Fibroblast of skin of right quadriceps (primary cell): ENCODE data around the gene RPS29.
"Not testable (repeated sequence)": the region's sequence is repeated elsewhere in the genome, so short reads cannot be mapped to it uniquely, and the experiment has no call there.

ENCODE experiments used
- DNase-seq: peaks from one replicate; pipeline ENCODE4 v3.0.0-alpha.2; 2013

RPS29 gene

GRCh38 chr14:49594347-49595091 lies 8.3 kb upstream of the RPS29 start:
- DNase-seq = no peak

GRCh38 chr14:49593016-49593415 lies 6.8 kb upstream of the RPS29 start:
- peak; percentile 72 for DNase-seq

GRCh38 chr14:49589387-49589786 lies 3.2 kb upstream of the RPS29 start:
- no peak for DNase-seq

- DNase-seq = peak; percentile 84
These were observed 687 bp upstream of the RPS29 start for GRCh38 chr14:49586673-49587460.

- DNase-seq = not testable (repeated sequence)
These were observed 1.1 kb downstream of the RPS29 start for GRCh38 chr14:49584981-49585640.

GRCh38 chr14:49584058-49584457 lies 2.1 kb downstream of the RPS29 start:
- no peak for DNase-seq

GRCh38 chr14:49583629-49584028 lies 2.6 kb downstream of the RPS29 start:
- no peak for DNase-seq

GRCh38 chr14:49582113-49582977 lies 3.8 kb downstream of the RPS29 start:
- DNase-seq = no peak

- DNase-seq = no peak
These were observed 4.7 kb downstream of the RPS29 start for GRCh38 chr14:49581209-49582112.

- no peak for DNase-seq
These were observed 6.3 kb downstream of the RPS29 start for GRCh38 chr14:49579841-49580240.

GRCh38 chr14:49578141-49578540 lies 8.0 kb downstream of the RPS29 start:
- no peak for DNase-seq

GRCh38 chr14:49574038-49574437 lies 12.1 kb downstream of the RPS29 start:
- no peak for DNase-seq

GRCh38 chr14:49569281-49569680 lies 16.9 kb downstream of the RPS29 start:
- no peak for DNase-seq

GRCh38 chr14:49566714-49567113 lies 19.5 kb downstream of the RPS29 start:
- DNase-seq = no peak

- no peak for DNase-seq
These were observed 26.0 kb downstream of the RPS29 start for GRCh38 chr14:49559979-49560768.

GRCh38 chr14:49553892-49554291 lies 32.3 kb downstream of the RPS29 start:
- DNase-seq = no peak

GRCh38 chr14:49553106-49553505 lies 33.1 kb downstream of the RPS29 start:
- no peak for DNase-seq

GRCh38 chr14:49551569-49551968 lies 34.6 kb downstream of the RPS29 start:
- no peak for DNase-seq

GRCh38 chr14:49550286-49551184 lies 35.6 kb downstream of the RPS29 start:
- no peak for DNase-seq

GRCh38 chr14:49549881-49550280 lies 36.3 kb downstream of the RPS29 start:
- peak; percentile 37 for DNase-seq
